ENCODE measurements around the gene CPB1. TPM values are rescaled to one million over a fixed set of nuclear protein-coding genes. Genes with fewer than 3 reads are reported as not detected.
A peak's percentile ranks its signal among the peaks of the same experiment; 100 is the strongest.
"Not testable (repeated sequence)": the region's sequence is repeated elsewhere in the genome, so short reads cannot be mapped to it uniquely, and the experiment has no call there.

The CPB1 gene
- not detected in 2 replicates for total RNA-seq
- long read RNA-seq: 0 reads

DNA sequence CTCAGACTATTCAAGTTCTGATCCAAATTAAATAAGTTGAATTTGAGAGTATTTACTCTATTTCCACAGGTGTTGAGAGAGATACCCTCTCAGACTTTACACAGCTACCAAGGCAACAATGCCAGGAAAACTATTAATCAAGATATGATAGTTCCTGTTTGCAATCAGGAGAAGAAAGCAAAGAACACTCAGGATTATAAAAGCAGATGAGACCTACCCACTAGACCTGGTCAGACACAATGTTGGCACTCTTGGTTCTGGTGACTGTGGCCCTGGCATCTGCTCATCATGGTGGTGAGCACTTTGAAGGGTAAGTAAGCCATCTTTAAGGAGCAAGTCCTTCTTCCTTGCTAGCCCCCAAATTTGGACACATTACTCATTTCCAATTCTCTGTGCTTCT lies at the start of gene CPB1:
CPB1 (plus strand) TSS at position 227 of the 400 bp plus-strand sequence; CDS start at position 240, 13 bp downstream.
- no peak for TF ChIP-seq CTCF (conservative IDR thresholded peaks at IDR 0.05)
- no peaks in the 10 kb centered on the region for H3K4me1 Mint-ChIP-seq
- no peaks in the 10 kb centered on the region for H3K36me3 Mint-ChIP-seq (ENCODE audit: low read depth)
- DNase-seq (ENCODE audit: low read depth, low spot score): no peak
- H3K27me3 Mint-ChIP-seq (ENCODE audit: low read depth): no peaks in the 10 kb centered on the region
- no peak within 1 kb of the TSS for H3K4me3 Mint-ChIP-seq
- no peaks in the 10 kb centered on the region for H3K9me3 Mint-ChIP-seq
- no peak within 1 kb of the TSS for H3K27ac Mint-ChIP-seq (ENCODE audit: unreplicated experiment)

DNA sequence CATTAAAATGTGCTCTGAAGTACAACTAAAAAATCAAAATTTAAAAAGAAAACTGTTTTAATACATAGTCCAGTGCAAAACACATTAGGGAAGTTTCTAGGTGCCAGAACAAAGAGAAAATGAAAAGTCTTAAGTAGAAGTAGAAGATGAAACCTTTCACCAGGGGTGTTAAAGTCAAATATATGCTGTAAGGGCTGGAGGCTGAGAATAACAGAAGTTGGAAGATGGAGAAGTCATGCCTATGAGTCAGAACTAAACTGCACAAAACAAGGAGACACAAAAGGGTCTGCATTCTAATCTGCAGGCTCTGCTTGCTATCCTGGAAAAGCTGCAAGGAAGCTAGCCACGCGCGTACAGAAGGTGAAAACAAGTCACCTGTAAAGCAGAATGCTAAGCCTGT lies 48.7 kb upstream of the CPB1 start:
- peaks cover 5% of the 10 kb centered on the region for H3K36me3 Mint-ChIP-seq (ENCODE audit: low read depth)
- no peak for DNase-seq (ENCODE audit: low read depth, low spot score)
- TF ChIP-seq CTCF (conservative IDR thresholded peaks at IDR 0.05): no peak
- H3K4me3 Mint-ChIP-seq: no peak overlapping the region
- H3K27me3 Mint-ChIP-seq (ENCODE audit: low read depth): no peaks in the 10 kb centered on the region
- H3K9me3 Mint-ChIP-seq: peaks cover 6% of the 10 kb centered on the region
- no peaks in the 10 kb centered on the region for H3K4me1 Mint-ChIP-seq
- H3K27ac Mint-ChIP-seq (ENCODE audit: unreplicated experiment): no peak overlapping the region

- not testable (repeated sequence) for DNase-seq (ENCODE audit: low read depth, low spot score); H3K4me3 Mint-ChIP-seq; H3K27me3 Mint-ChIP-seq (ENCODE audit: low read depth); H3K27ac Mint-ChIP-seq (ENCODE audit: unreplicated experiment)
- peaks cover 21% of the 10 kb centered on the region for H3K4me1 Mint-ChIP-seq
- H3K9me3 Mint-ChIP-seq: peaks cover 16% of the 10 kb centered on the region
- peaks cover 14% of the 10 kb centered on the region for H3K36me3 Mint-ChIP-seq (ENCODE audit: low read depth)
Measured at GRCh38 chr3:148785026-148785425, 42.6 kb upstream of the CPB1 start.

DNA sequence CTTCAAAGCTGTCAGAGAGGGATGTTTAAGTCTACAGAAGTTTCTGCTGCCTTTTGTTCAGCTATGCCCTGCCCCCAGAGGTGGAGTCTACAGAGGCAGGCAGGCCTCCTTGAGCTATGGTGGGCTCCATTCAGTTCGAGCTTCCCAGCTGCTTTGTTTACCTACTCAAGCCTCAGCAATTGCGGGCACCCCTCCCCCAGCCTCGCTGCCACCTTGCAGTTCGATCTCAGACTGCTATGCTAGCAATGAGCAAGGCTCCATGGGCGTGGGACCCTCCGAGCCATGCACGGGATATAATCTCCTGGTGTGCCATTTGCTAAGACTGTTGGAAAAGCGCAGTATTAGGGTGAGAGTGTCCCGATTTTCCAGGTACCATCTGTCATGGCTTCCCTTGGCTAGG lies 41.5 kb upstream of the CPB1 start:
- H3K27me3 Mint-ChIP-seq (ENCODE audit: low read depth); DNase-seq (ENCODE audit: low read depth, low spot score); H3K27ac Mint-ChIP-seq (ENCODE audit: unreplicated experiment); H3K4me3 Mint-ChIP-seq: not testable (repeated sequence)
- H3K4me1 Mint-ChIP-seq: peaks cover 32% of the 10 kb centered on the region
- peaks cover 16% of the 10 kb centered on the region for H3K9me3 Mint-ChIP-seq
- peaks cover 14% of the 10 kb centered on the region for H3K36me3 Mint-ChIP-seq (ENCODE audit: low read depth)

- DNase-seq (ENCODE audit: low read depth, low spot score): peak; percentile 17
- Mint-ChIP-seq H3K4me3 (peak overlapping the region; percentile 29), H3K9me3 (peaks cover 10% of the 10 kb centered on the region), H3K36me3 (ENCODE audit: low read depth) (peaks cover 9% of the 10 kb centered on the region), H3K27ac (ENCODE audit: unreplicated experiment) (peak overlapping the region; percentile 15), H3K4me1 (peaks cover 52% of the 10 kb centered on the region), H3K27me3 (ENCODE audit: low read depth) (no peaks in the 10 kb centered on the region)
- TF ChIP-seq CTCF (conservative IDR thresholded peaks at IDR 0.05): no peak
Measured at GRCh38 chr3:148789146-148789545, 38.5 kb upstream of the CPB1 start.

GRCh38 chr3:148789906-148790305 lies 37.7 kb upstream of the CPB1 start:
- Mint-ChIP-seq H3K9me3 (peaks cover 8% of the 10 kb centered on the region), H3K27me3 (ENCODE audit: low read depth) (no peaks in the 10 kb centered on the region), H3K36me3 (ENCODE audit: low read depth) (peaks cover 5% of the 10 kb centered on the region), H3K4me1 (peaks cover 57% of the 10 kb centered on the region), H3K27ac (ENCODE audit: unreplicated experiment) (no peak overlapping the region), H3K4me3 (peak overlapping the region; percentile 36)
- no peak for DNase-seq (ENCODE audit: low read depth, low spot score)
- no peak for TF ChIP-seq CTCF (conservative IDR thresholded peaks at IDR 0.05)

DNA sequence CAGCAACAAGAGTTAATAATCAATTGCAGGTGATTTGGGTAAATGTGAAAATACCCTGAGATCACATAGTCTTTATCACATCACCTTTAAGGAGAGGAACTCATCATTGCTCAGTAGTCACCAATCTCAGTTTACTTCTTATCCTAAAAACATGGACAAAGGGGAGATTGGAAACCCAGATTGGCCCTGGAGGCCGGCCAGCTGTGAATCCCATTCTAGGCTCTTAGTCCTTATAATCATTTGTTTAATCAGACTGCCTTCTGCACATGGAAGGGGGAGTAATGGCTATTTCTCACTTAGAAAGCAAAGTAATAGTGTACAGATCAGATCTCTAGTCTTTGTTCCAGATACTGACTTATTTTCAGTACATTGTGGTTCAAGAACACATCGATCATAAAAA lies 37.2 kb upstream of the CPB1 start:
- Mint-ChIP-seq H3K9me3 (peaks cover 4% of the 10 kb centered on the region), H3K4me3 (peak overlapping the region; percentile 36), H3K36me3 (ENCODE audit: low read depth) (no peaks in the 10 kb centered on the region), H3K27me3 (ENCODE audit: low read depth) (no peaks in the 10 kb centered on the region), H3K27ac (ENCODE audit: unreplicated experiment) (peak overlapping the region; percentile 66), H3K4me1 (peaks cover 61% of the 10 kb centered on the region)
- no peak for DNase-seq (ENCODE audit: low read depth, low spot score)
- TF ChIP-seq CTCF (conservative IDR thresholded peaks at IDR 0.05): no peak

Data from neural crest cell (in vitro differentiated cells).